ENCODE data around the gene STRA8.

DNA sequence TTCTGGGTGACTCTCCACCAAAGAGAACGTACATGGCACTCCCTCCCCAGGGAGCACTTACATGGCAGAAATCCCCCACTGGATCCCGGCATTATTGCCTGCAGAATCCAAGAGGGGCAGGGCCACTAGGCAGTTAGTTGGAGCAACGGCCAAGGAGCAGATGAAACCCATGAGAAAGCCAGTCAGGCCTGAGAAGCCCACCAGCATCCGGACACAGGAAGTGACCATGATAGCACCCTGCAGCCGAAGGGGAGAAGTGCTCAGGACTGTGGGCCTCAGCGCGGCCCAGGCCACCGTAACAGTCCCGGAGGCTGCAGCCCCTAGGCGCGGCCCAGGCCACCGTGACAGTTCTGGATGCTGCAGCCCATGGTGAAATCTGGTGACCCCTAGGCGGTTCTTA, 43.5 kb downstream of the STRA8 start:
- TF ChIP-seq POLR2A (IDR thresholded peaks at IDR 0.05; ENCODE audit: low read depth): no peak
- TF ChIP-seq, protein P1, sequence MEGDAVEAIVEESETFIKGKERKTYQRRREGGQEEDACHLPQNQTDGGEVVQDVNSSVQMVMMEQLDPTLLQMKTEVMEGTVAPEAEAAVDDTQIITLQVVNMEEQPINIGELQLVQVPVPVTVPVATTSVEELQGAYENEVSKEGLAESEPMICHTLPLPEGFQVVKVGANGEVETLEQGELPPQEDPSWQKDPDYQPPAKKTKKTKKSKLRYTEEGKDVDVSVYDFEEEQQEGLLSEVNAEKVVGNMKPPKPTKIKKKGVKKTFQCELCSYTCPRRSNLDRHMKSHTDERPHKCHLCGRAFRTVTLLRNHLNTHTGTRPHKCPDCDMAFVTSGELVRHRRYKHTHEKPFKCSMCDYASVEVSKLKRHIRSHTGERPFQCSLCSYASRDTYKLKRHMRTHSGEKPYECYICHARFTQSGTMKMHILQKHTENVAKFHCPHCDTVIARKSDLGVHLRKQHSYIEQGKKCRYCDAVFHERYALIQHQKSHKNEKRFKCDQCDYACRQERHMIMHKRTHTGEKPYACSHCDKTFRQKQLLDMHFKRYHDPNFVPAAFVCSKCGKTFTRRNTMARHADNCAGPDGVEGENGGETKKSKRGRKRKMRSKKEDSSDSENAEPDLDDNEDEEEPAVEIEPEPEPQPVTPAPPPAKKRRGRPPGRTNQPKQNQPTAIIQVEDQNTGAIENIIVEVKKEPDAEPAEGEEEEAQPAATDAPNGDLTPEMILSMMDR (IDR thresholded peaks at IDR 0.05): no peak

Data from esophagus muscularis mucosa (tissue), 3 donors.